ENCODE measurements around the gene TAL1. TPM values are rescaled to one million over a fixed set of nuclear protein-coding genes. Genes with fewer than 3 reads are reported as not detected.

Gene TAL1
- total and polyA plus RNA-seq, 2 donors (not counting 1 experiment from before 2014, with no cell fraction given), result 0.01 TPM; not detected in 1

DNA sequence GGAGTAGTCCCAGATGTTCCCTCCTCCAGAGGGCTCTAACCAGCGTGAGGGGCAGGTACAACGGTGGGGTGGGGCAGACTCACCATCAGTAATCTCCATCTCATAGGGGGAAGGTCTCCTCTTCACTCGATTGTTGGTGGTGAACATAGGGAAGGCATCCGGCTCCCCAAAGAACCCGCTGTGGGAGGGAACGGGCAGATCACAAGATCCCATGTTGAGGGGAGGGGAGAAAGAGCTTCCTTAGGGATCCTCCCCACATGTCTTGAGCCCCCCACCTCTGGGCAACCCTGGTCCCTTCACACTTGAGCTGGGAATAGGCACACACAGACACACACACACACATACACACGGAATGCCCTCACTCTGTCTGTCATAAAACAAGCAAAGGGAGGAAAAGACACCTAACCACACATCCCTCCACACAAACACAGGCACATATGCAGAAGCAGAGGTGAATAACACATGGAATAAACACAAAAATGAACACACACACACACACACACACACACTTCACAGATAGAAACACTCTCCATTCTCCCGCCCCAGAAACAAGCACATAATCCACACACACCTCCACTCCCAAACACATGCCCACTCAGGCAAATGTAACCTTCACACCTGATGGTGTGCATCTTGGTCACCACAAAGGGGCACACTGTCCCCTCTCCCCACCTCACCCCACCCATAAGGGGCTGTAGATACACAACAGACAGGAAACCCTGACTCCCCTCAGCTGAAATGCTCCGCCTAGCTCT lies 7.9 kb downstream of the TAL1 start:
- TF ChIP-seq, protein P1, sequence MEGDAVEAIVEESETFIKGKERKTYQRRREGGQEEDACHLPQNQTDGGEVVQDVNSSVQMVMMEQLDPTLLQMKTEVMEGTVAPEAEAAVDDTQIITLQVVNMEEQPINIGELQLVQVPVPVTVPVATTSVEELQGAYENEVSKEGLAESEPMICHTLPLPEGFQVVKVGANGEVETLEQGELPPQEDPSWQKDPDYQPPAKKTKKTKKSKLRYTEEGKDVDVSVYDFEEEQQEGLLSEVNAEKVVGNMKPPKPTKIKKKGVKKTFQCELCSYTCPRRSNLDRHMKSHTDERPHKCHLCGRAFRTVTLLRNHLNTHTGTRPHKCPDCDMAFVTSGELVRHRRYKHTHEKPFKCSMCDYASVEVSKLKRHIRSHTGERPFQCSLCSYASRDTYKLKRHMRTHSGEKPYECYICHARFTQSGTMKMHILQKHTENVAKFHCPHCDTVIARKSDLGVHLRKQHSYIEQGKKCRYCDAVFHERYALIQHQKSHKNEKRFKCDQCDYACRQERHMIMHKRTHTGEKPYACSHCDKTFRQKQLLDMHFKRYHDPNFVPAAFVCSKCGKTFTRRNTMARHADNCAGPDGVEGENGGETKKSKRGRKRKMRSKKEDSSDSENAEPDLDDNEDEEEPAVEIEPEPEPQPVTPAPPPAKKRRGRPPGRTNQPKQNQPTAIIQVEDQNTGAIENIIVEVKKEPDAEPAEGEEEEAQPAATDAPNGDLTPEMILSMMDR (conservative IDR thresholded peaks at IDR 0.05 in 1 of 2, IDR thresholded peaks at IDR 0.05 in 1 of 2; ENCODE audit: low read depth in 1 of 2, low read length in 2 of 2), result no peak
- no peak for TF ChIP-seq EZH2 (IDR thresholded peaks at IDR 0.05; ENCODE audit: low read length, missing control alignments)
- Histone ChIP-seq H3K4me3 (replicated peaks in 1 of 4; ENCODE audit: control extremely low read depth in 1 of 4, insufficient read depth in 1 of 4, low read depth in 3 of 4, low read length in 4 of 4) (no peak overlapping the region), H3K9me3 (ENCODE audit: control insufficient read depth, insufficient read depth, low read depth, low read length) (no peaks in the 10 kb centered on the region), H3K36me3 (ENCODE audit: control insufficient read depth, insufficient read depth, low read length) (no peaks in the 10 kb centered on the region), H3K4me1 (ENCODE audit: control insufficient read depth, extremely low read depth, insufficient read depth, low read length) (no peaks in the 10 kb centered on the region), H4K20me1 (ENCODE audit: control insufficient read depth, extremely low read depth, insufficient read depth, low read length) (no peaks in the 10 kb centered on the region), H3K27ac (ENCODE audit: insufficient read depth, low read length) (no peak overlapping the region), H2AFZ (ENCODE audit: low read length) (no peak overlapping the region), H3K27me3 (ENCODE audit: control insufficient read depth, insufficient read depth, low read length) (peaks cover 61% of the 10 kb centered on the region), H3K79me2 (ENCODE audit: control insufficient read depth, insufficient read depth, low read length) (no peaks in the 10 kb centered on the region), H3K4me2 (ENCODE audit: extremely low read depth, insufficient read depth, low read length) (no peak overlapping the region), H3K9ac (ENCODE audit: insufficient read depth, low read length) (no peak overlapping the region)
- no peak for DNase-seq (ENCODE audit: low read depth in 2 of 2)

DNA sequence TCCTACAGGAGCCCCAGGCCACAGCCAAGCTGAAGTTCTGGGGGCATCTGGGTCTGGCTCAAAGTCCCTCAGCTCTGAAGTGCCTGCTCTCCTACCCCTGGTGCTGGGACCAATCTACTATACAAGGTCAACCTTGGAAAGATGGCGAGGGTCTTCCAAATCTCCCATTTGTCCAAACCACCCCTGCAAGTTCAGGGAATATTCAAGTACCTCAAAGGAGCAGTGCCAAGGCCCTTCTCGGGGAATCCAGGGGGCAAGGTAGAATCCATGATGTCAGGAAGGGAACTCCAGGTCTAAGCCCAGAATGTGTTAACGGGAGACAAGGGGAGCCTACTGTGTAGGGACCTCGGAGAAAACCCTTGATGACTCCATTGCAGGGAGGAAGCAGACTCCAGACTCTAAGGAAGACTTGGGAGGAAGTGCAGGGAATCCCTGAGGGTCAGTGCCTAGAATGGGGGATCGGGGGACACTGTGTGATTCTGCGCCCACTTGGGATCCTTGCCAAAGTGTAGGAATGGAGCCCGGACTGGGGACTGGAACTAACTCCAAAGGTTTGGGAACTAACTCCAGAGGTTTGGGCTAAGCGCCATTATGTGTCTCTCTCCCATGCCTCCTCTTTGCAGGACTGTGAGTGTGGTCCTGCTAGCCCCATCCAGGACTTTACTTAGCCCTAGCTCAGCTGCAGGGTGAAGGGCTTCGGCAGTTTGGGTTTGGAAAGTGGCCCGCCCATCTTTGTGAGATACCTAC lies 8.7 kb downstream of the TAL1 start:
- H3K79me2 ChIP-seq (ENCODE audit: control insufficient read depth, insufficient read depth, low read length), result no peaks in the 10 kb centered on the region
- H4K20me1 ChIP-seq (ENCODE audit: control insufficient read depth, extremely low read depth, insufficient read depth, low read length), result no peaks in the 10 kb centered on the region
- H2AFZ ChIP-seq (ENCODE audit: low read length), result no peak overlapping the region
- no peak for DNase-seq (ENCODE audit: low read depth in 2 of 2)
- TF ChIP-seq, protein P1 (conservative IDR thresholded peaks at IDR 0.05 in 1 of 2, IDR thresholded peaks at IDR 0.05 in 1 of 2; ENCODE audit: low read depth in 1 of 2, low read length in 2 of 2), result no peak
- no peak for TF ChIP-seq EZH2 (IDR thresholded peaks at IDR 0.05; ENCODE audit: low read length, missing control alignments)
- no peak overlapping the region for H3K9ac ChIP-seq (ENCODE audit: insufficient read depth, low read length)
- no peaks in the 10 kb centered on the region for H3K9me3 ChIP-seq (ENCODE audit: control insufficient read depth, insufficient read depth, low read depth, low read length)
- H3K27ac ChIP-seq (ENCODE audit: insufficient read depth, low read length), result no peak overlapping the region
- no peak overlapping the region for H3K4me2 ChIP-seq (ENCODE audit: extremely low read depth, insufficient read depth, low read length)
- peaks cover 54% of the 10 kb centered on the region for H3K27me3 ChIP-seq (ENCODE audit: control insufficient read depth, insufficient read depth, low read length)
- no peaks in the 10 kb centered on the region for H3K36me3 ChIP-seq (ENCODE audit: control insufficient read depth, insufficient read depth, low read length)
- H3K4me3 ChIP-seq (replicated peaks in 1 of 4; ENCODE audit: control extremely low read depth in 1 of 4, insufficient read depth in 1 of 4, low read depth in 3 of 4, low read length in 4 of 4), result no peak overlapping the region
- no peaks in the 10 kb centered on the region for H3K4me1 ChIP-seq (ENCODE audit: control insufficient read depth, extremely low read depth, insufficient read depth, low read length)

DNA sequence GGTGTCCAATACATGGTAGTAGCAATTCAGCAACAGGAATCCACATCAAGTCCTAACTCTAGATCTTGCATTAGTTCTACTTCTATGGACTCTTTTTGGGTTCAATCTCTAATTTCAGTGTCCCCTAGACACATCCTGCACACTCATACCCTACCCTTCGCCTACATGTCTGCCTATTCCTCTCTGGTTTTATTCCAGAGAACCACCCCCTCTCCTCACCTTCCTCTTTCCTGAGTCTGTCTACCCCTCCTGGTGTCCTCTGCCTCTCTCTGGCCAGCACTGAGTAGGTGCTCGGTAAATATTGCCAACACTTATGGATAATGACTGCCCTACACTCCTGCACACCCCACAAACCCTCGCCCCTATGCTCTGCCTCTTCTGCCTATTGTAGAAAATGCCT lies 9.5 kb downstream of the TAL1 start:
- Histone ChIP-seq H4K20me1 (ENCODE audit: control insufficient read depth, extremely low read depth, insufficient read depth, low read length) (no peaks in the 10 kb centered on the region), H2AFZ (ENCODE audit: low read length) (no peak overlapping the region), H3K27ac (ENCODE audit: insufficient read depth, low read length) (no peak overlapping the region), H3K4me2 (ENCODE audit: extremely low read depth, insufficient read depth, low read length) (no peak overlapping the region), H3K4me1 (ENCODE audit: control insufficient read depth, extremely low read depth, insufficient read depth, low read length) (no peaks in the 10 kb centered on the region), H3K9me3 (ENCODE audit: control insufficient read depth, insufficient read depth, low read depth, low read length) (no peaks in the 10 kb centered on the region), H3K36me3 (ENCODE audit: control insufficient read depth, insufficient read depth, low read length) (no peaks in the 10 kb centered on the region), H3K4me3 (replicated peaks in 1 of 4; ENCODE audit: control extremely low read depth in 1 of 4, insufficient read depth in 1 of 4, low read depth in 3 of 4, low read length in 4 of 4) (no peak overlapping the region), H3K79me2 (ENCODE audit: control insufficient read depth, insufficient read depth, low read length) (no peaks in the 10 kb centered on the region), H3K9ac (ENCODE audit: insufficient read depth, low read length) (no peak overlapping the region), H3K27me3 (ENCODE audit: control insufficient read depth, insufficient read depth, low read length) (peaks cover 47% of the 10 kb centered on the region)
- TF ChIP-seq EZH2 (IDR thresholded peaks at IDR 0.05; ENCODE audit: low read length, missing control alignments), result no peak
- TF ChIP-seq, protein P1 (conservative IDR thresholded peaks at IDR 0.05 in 1 of 2, IDR thresholded peaks at IDR 0.05 in 1 of 2; ENCODE audit: low read depth in 1 of 2, low read length in 2 of 2), result no peak
- DNase-seq (ENCODE audit: low read depth in 2 of 2), result no peak

Measured in fibroblast of lung (primary cell).